Right lung (tissue), 5 donors: ENCODE data around the gene MAML2. TPM values are rescaled to one million over a fixed set of nuclear protein-coding genes. Genes with fewer than 3 reads are reported as not detected.
A peak's percentile ranks its signal among the peaks of the same experiment; 100 is the strongest.

Source experiments
- DNase-seq, 2 donors: peaks; one replicate each; pipeline ENCODE4 v3.0.0-alpha.2; 2013
- polyA plus RNA-seq, 5 donors: library from polyadenylated mRNA; unstranded; fragments of 120-200 nt; gene quantifications; one replicate each; pipeline versions ENCODE4 v1.2.1 to v1.2.3, GENCODE V29; 2013; ENCODE audit warnings: inconsistent platforms in 1 of 5, low replicate concordance in 1 of 5; ENCODE audit not compliant: insufficient read length in 5 of 5, insufficient read depth in 1 of 5

MAML2 gene
- polyA plus RNA-seq, 5 donors: 24.0 to 44.9 (median 37.3) TPM

GRCh38 chr11:96103721-96104120 is 239.3 kb downstream of the MAML2 start:
- no peak for DNase-seq

- no peak for DNase-seq
These were observed 239.9 kb downstream of the MAML2 start for GRCh38 chr11:96103102-96103501.

- DNase-seq: peak; percentile 34 to 58
These were observed 240.3 kb downstream of the MAML2 start for GRCh38 chr11:96102664-96103078.

GRCh38 chr11:96101146-96101545 is 241.8 kb downstream of the MAML2 start:
- no peak for DNase-seq

- DNase-seq: peak; percentile 57 to 62
These were observed 244.3 kb downstream of the MAML2 start for GRCh38 chr11:96098511-96099241.

GRCh38 chr11:96097844-96098421 is 245.1 kb downstream of the MAML2 start:
- no peak for DNase-seq

- no peak for DNase-seq
These were observed 246.6 kb downstream of the MAML2 start for GRCh38 chr11:96096360-96096759.

GRCh38 chr11:96095884-96096303 is 247.1 kb downstream of the MAML2 start:
- peak; percentile 40 to 50 for DNase-seq

- no peak for DNase-seq
These were observed 248.8 kb downstream of the MAML2 start for GRCh38 chr11:96094156-96094555.

- no peak for DNase-seq
These were observed 250.5 kb downstream of the MAML2 start for GRCh38 chr11:96092511-96092910.

GRCh38 chr11:96091476-96091875 is 251.5 kb downstream of the MAML2 start:
- DNase-seq: no peak

- no peak for DNase-seq
These were observed 252.3 kb downstream of the MAML2 start for GRCh38 chr11:96090711-96091110.

GRCh38 chr11:96088914-96089313 is 254.1 kb downstream of the MAML2 start:
- DNase-seq: no peak

- DNase-seq: no peak
These were observed 256.9 kb downstream of the MAML2 start for GRCh38 chr11:96086111-96086510.

GRCh38 chr11:96085319-96085930 is 257.6 kb downstream of the MAML2 start:
- DNase-seq: no peak

GRCh38 chr11:96084610-96085318 is 258.2 kb downstream of the MAML2 start:
- no peak for DNase-seq

- DNase-seq: no peak
These were observed 260.1 kb downstream of the MAML2 start for GRCh38 chr11:96082936-96083335.

GRCh38 chr11:96082002-96082899 is 260.7 kb downstream of the MAML2 start:
- DNase-seq: no peak

- DNase-seq: no peak
These were observed 261.4 kb downstream of the MAML2 start for GRCh38 chr11:96081561-96081960.

GRCh38 chr11:96079691-96080090 is 263.3 kb downstream of the MAML2 start:
- no peak for DNase-seq

- DNase-seq: no peak
These were observed 267.4 kb downstream of the MAML2 start for GRCh38 chr11:96075532-96075959.
